Omental fat pad (tissue), 4 donors: ENCODE results near the gene EXOC7. TPM values are rescaled to one million over a fixed set of nuclear protein-coding genes. Genes with fewer than 3 reads are reported as not detected.

Source experiments
- ATAC-seq: fragments of 150-250 bp; one replicate; pipeline ENCODE4 v1.9.1; 2016; ENCODE audit warnings: mild to moderate bottlenecking, moderate library complexity; ENCODE audit not compliant: low FRiP score
- DNase-seq: peaks from one replicate; pipeline ENCODE4 v3.0.0-alpha.2; 2019; ENCODE audit warnings: low spot score
- CTCF ChIP-seq, 3 donors: fragments of 450-650 bp; IDR thresholded peaks; one replicate each; pipeline ENCODE4 v1.5.1; 2016 to 2017; ENCODE audit warnings: antibody characterized with exemption in 3 of 3, mild to moderate bottlenecking in 3 of 3, moderate library complexity in 2 of 3
- total RNA-seq, 4 donors: library from RNA; depleted of rRNA; stranded (reverse); fragments of >200 nt; gene quantifications; one replicate each; pipeline ENCODE4 v1.1.0, GENCODE V29; 2016

The EXOC7 gene
- total RNA-seq, 4 donors from 2014 or later, result 69.3 to 93.9 (median 74.1) TPM

GRCh38 chr17:76148015-76148326 is 44.4 kb upstream of the EXOC7 start:
- DNase-seq (no peak), ATAC-seq (no peak)
- no peak for TF ChIP-seq CTCF (IDR thresholded peaks at IDR 0.05)

- no peak for ATAC-seq
- no peak for DNase-seq
- TF ChIP-seq CTCF (IDR thresholded peaks at IDR 0.05), result peak in 1 of 3 donors; percentile 8
These were observed 43.8 kb upstream of the EXOC7 start for GRCh38 chr17:76147211-76148014.

- ATAC-seq (no peak), DNase-seq (no peak)
- no peak for TF ChIP-seq CTCF (IDR thresholded peaks at IDR 0.05)
These were observed 42.7 kb upstream of the EXOC7 start for GRCh38 chr17:76146053-76146851.

- DNase-seq (no peak), ATAC-seq (no peak)
- TF ChIP-seq CTCF (IDR thresholded peaks at IDR 0.05), result no peak
These were observed 41.9 kb upstream of the EXOC7 start for GRCh38 chr17:76145231-76146052.

- DNase-seq (no peak), ATAC-seq (no peak)
- TF ChIP-seq CTCF (IDR thresholded peaks at IDR 0.05), result no peak
These were observed 39.0 kb upstream of the EXOC7 start for GRCh38 chr17:76142585-76143041.

- no peak for TF ChIP-seq CTCF (IDR thresholded peaks at IDR 0.05)
- DNase-seq, result no peak
- ATAC-seq, result peak; percentile 6
These were observed 38.5 kb upstream of the EXOC7 start for GRCh38 chr17:76142039-76142584.
